Muscle layer of duodenum (tissue), 2 donors: ENCODE measurements around the gene STEAP3.

Source experiments
- H3K27ac ChIP-seq: one replicate; pipeline ENCODE4 v1.7.0; 2013; ENCODE audit warnings: mild to moderate bottlenecking, low read length
- H3K27me3 ChIP-seq: one replicate; pipeline ENCODE4 v1.7.0; 2013; ENCODE audit warnings: low read depth, mild to moderate bottlenecking, control low read depth, low read length
- H3K36me3 ChIP-seq, 2 donors: one replicate each; pipeline ENCODE4 v1.7.0; 2013; ENCODE audit warnings: low read length in 2 of 2, control low read depth in 1 of 2, mild to moderate bottlenecking in 1 of 2; ENCODE audit not compliant: insufficient read depth in 2 of 2, control insufficient read depth in 1 of 2
- H3K4me1 ChIP-seq, 2 donors: one replicate each; pipeline ENCODE4 v1.7.0; 2013; ENCODE audit warnings: low read length in 2 of 2, mild to moderate bottlenecking in 2 of 2, control low read depth in 1 of 2, moderate library complexity in 1 of 2; ENCODE audit not compliant: insufficient read depth in 2 of 2, control insufficient read depth in 1 of 2
- H3K4me3 ChIP-seq, 2 donors: one replicate each; pipeline ENCODE4 v1.7.0; 2013; ENCODE audit warnings: low read length in 2 of 2, low read depth in 1 of 2, mild to moderate bottlenecking in 1 of 2
- H3K9me3 ChIP-seq, 2 donors: one replicate each; pipeline ENCODE4 v1.7.0; 2013; ENCODE audit warnings: low read length in 2 of 2, control low read depth in 1 of 2, mild to moderate bottlenecking in 1 of 2; ENCODE audit not compliant: control insufficient read depth in 1 of 2
- donor health status: healthy.

Gene STEAP3

DNA sequence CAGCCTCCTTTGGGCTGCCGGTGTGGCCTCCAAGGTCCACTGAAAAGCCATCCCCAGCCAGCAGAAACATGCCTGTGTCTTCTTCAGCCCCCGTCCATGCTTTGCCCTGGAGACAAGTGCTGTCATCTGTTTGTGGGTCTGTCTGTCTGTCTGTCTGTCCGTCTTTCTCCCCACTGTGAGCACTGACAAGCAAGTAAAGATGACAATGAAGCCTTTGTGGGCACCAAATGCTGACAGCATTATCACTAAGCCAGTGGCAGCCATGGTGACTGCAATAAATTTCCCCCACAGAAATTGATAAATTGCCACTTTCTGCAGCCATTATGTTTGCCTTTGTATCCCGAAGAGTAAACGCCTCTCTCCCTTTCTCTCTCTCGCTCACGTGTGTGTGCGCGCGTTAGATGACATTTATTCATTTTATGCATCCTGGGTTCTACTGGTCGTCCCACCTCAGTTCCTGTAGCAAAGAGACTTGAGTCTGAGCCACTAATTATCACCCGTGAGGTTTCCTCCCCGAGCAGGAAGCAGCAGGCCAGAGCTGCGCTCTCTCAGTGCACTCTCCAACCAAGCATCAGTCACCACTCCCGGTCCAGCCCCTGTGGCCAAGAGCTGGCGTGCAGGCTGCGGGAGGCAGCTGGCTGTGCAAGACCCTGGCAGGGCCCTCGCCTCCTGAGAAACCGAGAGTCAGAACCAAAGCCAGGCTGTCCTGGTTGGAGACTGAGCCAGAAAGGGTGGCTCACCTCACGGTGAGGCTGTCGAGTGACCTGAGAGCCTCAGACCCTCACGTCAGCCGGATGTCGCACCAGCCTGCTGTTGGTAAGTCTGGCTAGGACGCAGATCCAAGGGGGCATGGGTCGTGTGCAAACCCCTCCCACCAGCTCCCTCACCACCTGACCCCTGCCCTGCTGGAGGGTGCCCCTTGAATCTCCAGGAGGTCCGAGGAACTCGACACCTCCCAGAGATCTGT lies 6.9 kb downstream of the STEAP3 start:
- H3K27ac ChIP-seq: no peak overlapping the region

GRCh38 chr2:119231975-119232665 lies 8.5 kb downstream of the STEAP3 start:
- Histone ChIP-seq H3K27ac (no peak overlapping the region), H3K4me1 (no peaks in the 10 kb centered on the region)

More for the DNA sequence above, 6.9 kb downstream of the STEAP3 start:
- Histone ChIP-seq H3K9me3 (no peaks in the 10 kb centered on the region), H3K27me3 (no peaks in the 10 kb centered on the region), H3K36me3 (no peaks in the 10 kb centered on the region), H3K4me1 (no peaks in the 10 kb centered on the region), H3K4me3 (no peak overlapping the region)

DNA sequence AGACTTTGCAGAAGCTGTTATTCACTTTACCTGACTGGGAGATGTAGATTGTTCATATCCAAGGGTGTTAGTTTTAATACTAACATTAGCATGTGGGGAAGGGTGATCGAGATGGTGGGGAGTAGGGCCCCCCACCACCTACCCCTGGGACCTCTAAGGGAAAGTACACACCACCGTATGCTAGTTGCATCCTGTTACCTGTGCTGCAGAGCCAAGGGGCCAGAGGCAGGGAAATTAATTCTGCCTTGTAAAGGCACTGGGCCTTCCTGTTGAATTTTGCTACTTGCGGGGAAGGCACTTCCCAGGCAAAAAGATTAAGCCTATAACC lies 9.0 kb downstream of the STEAP3 start:
- Histone ChIP-seq H3K27ac (no peak overlapping the region), H3K9me3 (no peaks in the 10 kb centered on the region), H3K4me1 (no peaks in the 10 kb centered on the region)

More at GRCh38 chr2:119231975-119232665, 8.5 kb downstream of the STEAP3 start:
- no peaks in the 10 kb centered on the region for H3K9me3 ChIP-seq
- no peaks in the 10 kb centered on the region for H3K27me3 ChIP-seq
- no peak overlapping the region for H3K4me3 ChIP-seq
- no peaks in the 10 kb centered on the region for H3K36me3 ChIP-seq

DNA sequence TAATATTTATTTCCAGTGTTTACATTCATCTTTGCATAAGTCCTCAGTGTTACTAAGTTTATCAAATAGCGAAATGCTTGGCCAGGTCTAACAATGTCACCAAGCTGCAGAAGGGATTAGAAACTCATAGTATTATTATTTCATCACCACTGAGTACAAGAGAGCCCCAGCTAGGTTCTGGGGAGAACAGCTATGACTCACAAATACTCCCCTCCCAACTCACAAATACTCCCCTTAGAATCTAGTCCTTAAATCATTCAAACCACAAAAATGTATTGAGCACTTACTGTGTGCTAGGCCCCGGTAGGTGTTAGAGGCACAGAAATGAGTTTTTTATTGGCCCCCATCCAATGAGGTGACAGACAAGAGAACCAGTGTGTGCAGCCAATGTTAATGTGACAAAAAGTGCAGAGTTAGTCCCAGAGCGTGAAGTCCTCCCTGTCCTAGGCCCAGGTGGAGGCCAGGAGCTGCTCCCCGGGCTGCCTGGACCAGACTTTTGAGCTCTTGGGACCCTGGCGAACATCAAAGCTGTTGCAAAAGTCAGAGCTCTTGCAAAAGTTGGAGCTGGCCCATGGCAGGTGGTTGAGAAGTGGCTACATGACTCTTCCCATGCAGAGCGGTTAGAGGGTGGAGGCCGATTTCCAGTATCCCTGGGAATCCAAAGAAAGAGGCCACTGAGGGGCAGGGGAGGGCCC lies 9.8 kb downstream of the STEAP3 start:
- Histone ChIP-seq H3K4me1 (no peaks in the 10 kb centered on the region), H3K4me3 (no peak overlapping the region), H3K27ac (no peak overlapping the region), H3K27me3 (no peaks in the 10 kb centered on the region), H3K36me3 (no peaks in the 10 kb centered on the region), H3K9me3 (no peaks in the 10 kb centered on the region)

More for the DNA sequence above, 9.0 kb downstream of the STEAP3 start:
- H3K27me3 ChIP-seq: no peaks in the 10 kb centered on the region
- no peak overlapping the region for H3K4me3 ChIP-seq
- no peaks in the 10 kb centered on the region for H3K36me3 ChIP-seq

DNA sequence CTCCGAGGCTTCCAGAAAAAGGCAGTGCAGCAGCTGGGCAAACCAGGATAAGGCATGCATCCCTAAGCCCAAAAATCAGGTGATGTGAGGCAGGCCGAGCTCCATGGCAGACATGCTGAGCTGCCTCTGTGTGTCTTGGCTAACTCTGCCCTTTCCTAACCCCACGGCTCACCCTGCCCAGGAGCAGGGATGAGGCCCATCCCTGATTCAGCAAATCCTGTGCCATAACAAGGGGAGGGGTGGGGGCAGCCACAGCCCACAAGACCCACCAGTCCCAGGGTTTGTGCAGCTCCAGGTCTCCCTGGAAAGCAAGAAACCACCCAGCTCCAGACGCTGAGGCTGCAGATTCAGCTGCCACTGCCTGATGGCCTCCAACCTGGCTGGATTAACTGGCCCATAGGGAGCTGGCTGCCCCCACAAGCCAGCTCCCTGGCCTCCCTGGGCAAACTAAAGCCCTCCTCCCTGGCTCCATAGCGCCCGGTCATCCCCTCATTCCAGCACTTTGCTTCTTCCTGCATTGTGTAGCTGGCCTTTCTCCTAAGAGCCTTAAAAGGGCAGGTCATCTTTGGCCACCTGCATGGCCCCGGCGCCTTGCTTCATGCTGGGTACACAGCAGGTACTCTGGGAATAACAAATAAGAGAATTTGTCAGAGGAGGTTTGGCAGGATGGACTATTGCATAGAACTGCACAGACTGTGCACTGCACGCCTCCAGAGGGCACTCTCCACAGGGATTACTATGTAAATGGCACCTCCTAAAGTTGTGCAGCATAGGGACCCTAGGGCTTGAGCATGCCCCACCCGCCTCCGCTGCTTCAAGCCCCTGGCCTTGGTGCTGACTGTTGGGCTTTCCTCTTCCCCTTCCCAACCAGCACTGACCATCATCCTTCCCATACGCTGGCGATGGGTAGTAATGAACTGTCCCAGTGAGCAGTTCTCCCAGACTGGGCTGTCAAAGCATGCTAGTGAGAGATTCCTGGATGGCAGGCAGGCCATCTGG lies 10.7 kb downstream of the STEAP3 start:
- H3K4me3 ChIP-seq: no peak overlapping the region
- no peaks in the 10 kb centered on the region for H3K36me3 ChIP-seq
- no peak overlapping the region for H3K27ac ChIP-seq
- no peaks in the 10 kb centered on the region for H3K9me3 ChIP-seq
- no peaks in the 10 kb centered on the region for H3K4me1 ChIP-seq
- no peaks in the 10 kb centered on the region for H3K27me3 ChIP-seq

DNA sequence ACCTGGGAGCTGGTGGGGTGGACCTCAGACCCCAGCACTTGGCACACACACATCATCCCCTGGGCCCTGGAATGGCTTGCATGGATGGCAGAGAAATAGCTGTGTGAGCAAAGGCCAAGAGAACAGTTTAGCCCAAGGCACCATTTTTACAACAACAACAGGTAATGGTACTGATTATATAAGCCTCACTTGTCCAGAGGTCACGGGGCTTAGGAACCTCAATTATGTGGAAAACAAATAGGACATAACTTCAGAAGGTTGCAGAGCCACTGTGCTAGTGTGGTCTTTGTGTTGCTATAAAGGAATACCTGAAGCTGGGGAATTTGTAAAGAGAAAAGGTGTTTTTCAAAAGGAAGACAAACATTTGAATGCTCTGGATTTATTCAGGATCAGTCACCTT lies 13.2 kb downstream of the STEAP3 start:
- Histone ChIP-seq H3K4me1 (peaks cover 0 to 8% of the 10 kb centered on the region in 2 donors), H3K36me3 (no peaks in the 10 kb centered on the region), H3K4me3 (no peak overlapping the region), H3K27me3 (no peaks in the 10 kb centered on the region), H3K9me3 (no peaks in the 10 kb centered on the region), H3K27ac (no peak overlapping the region)

GRCh38 chr2:119240311-119241204 lies 16.9 kb downstream of the STEAP3 start:
- peaks cover 0 to 2% of the 10 kb centered on the region in 2 donors for H3K36me3 ChIP-seq
- H3K27me3 ChIP-seq: no peaks in the 10 kb centered on the region
- H3K27ac ChIP-seq: no peak overlapping the region
- peaks cover 0 to 8% of the 10 kb centered on the region in 2 donors for H3K4me1 ChIP-seq
- H3K4me3 ChIP-seq: no peak overlapping the region
- peaks cover 0 to 5% of the 10 kb centered on the region in 2 donors for H3K9me3 ChIP-seq

DNA sequence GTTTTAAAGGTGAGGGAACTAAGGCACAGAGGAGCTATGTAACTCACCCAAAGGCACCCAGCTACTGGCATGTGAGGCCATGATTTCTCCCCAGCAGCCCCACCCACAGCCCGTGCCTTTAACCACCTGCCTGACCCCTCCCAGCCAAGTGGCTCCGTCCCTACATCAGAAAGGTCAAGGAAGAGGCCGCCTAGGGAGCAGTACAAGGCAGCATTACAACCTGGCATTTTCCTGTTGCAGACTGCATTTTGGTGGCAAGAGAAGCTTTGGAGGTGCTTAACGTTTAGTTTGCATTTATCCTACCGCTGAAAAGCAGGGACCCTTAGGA lies 17.5 kb downstream of the STEAP3 start:
- Histone ChIP-seq H3K4me1 (peaks cover 0 to 8% of the 10 kb centered on the region in 2 donors), H3K36me3 (peaks cover 0 to 6% of the 10 kb centered on the region in 2 donors), H3K4me3 (no peak overlapping the region), H3K9me3 (peaks cover 0 to 8% of the 10 kb centered on the region in 2 donors), H3K27ac (no peak overlapping the region), H3K27me3 (no peaks in the 10 kb centered on the region)

DNA sequence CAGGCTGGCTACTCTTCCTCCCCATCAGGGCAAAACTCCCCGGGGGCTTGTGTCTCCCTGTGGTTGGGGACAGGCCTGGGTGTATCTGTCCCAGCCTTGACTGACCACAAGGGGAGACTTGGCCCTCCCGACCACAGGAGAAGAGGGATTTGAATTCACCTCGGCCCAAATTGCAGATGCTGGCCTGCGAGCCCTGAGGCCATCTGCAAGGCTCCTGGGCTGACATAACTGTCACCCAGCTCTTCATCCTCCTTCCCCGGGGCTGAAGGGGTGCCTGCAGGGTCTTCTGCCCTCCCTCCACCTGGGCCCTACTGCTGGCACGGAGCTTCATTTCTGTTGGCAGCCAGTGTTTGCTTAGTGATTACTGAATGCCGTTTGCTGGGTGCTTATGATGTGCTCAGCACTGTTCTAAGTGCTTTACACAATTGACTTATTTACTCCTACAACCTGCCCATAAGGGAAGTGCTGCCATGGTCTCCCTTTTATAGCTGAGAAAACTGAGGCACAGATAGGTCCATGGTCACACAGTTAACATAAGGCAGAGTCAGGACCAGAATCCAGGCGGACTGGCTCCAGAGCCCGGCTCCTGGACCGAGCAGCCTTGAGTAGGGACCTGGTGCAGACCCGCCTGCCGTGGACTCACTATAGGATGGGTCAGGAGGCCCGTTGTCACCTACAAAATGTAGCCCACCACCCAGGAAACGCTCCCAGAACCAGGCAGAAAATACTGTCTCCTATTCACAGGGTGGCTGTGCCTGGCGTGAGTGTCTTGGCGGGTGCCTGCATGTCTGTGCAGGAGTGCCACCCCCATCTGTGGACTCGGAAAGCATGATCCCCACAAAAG lies 18.9 kb downstream of the STEAP3 start:
- Histone ChIP-seq H3K4me3 (no peak overlapping the region), H3K36me3 (peaks cover 0 to 11% of the 10 kb centered on the region in 2 donors), H3K27me3 (no peaks in the 10 kb centered on the region), H3K4me1 (peaks cover 0 to 8% of the 10 kb centered on the region in 2 donors), H3K9me3 (peaks cover 0 to 8% of the 10 kb centered on the region in 2 donors), H3K27ac (no peak overlapping the region)
